Erythroblast (primary cell): ENCODE results near the gene ZNF649.
A peak's percentile ranks its signal among the peaks of the same experiment; 100 is the strongest.

Source experiments
- DNase-seq, 2 experiments: peaks; one replicate each; lab custom pipeline; 2025; lab: John Stamatoyannopoulos, UW
- GATA1 ChIP-seq: IDR thresholded peaks from 2 replicates; pipeline ENCODE4 v1.6.1; 2011; ENCODE audit warnings: low read depth, mild to moderate bottlenecking, control low read depth, low read length, moderate library complexity
- POLR2A ChIP-seq: IDR thresholded peaks from 2 replicates; pipeline ENCODE4 v1.6.1; 2011; ENCODE audit warnings: mild to moderate bottlenecking, low read length

ZNF649 gene

GRCh38 chr19:51905206-51905605 lies 389 bp upstream of the ZNF649 start:
- no peak for TF ChIP-seq GATA1
- no peak for TF ChIP-seq POLR2A
- no peak for DNase-seq

GRCh38 chr19:51903192-51903591 lies 1.6 kb downstream of the ZNF649 start:
- DNase-seq: no peak
- TF ChIP-seq POLR2A (no peak), GATA1 (no peak)

GRCh38 chr19:51901860-51902259 lies 3.0 kb downstream of the ZNF649 start:
- TF ChIP-seq GATA1 (no peak), POLR2A (no peak)
- DNase-seq: no peak

GRCh38 chr19:51891193-51891747 lies 13.5 kb downstream of the ZNF649 start:
- no peak for TF ChIP-seq GATA1
- peak in 1 of 2 experiments; percentile 23 for DNase-seq

- TF ChIP-seq GATA1 (no peak), POLR2A (no peak)
- no peak for DNase-seq
These were observed 14.9 kb downstream of the ZNF649 start for GRCh38 chr19:51889934-51890333.

GRCh38 chr19:51887522-51888498 lies 17.0 kb downstream of the ZNF649 start, which contains the start of gene ZNF577:
ZNF577 (minus strand) TSS chr19:51887951; CDS start chr19:51880382, 7,569 bp downstream.
- DNase-seq: peak; percentile 87 to 92
- no peak for TF ChIP-seq GATA1
- peak; percentile 42 for TF ChIP-seq POLR2A

- DNase-seq: no peak
- TF ChIP-seq GATA1: no peak
- TF ChIP-seq POLR2A: no peak
These were observed 20.1 kb downstream of the ZNF649 start for GRCh38 chr19:51884713-51885112.

GRCh38 chr19:51882518-51882917 lies 22.3 kb downstream of the ZNF649 start:
- no peak for TF ChIP-seq GATA1
- no peak for TF ChIP-seq POLR2A
- DNase-seq: no peak

- DNase-seq: no peak
- no peak for TF ChIP-seq GATA1
These were observed 31.7 kb downstream of the ZNF649 start for GRCh38 chr19:51873097-51873496.

GRCh38 chr19:51861870-51862622 lies 42.8 kb downstream of the ZNF649 start:
- TF ChIP-seq POLR2A: no peak
- no peak for TF ChIP-seq GATA1
- no peak for DNase-seq
